Panc1 (cell line): ENCODE measurements around the gene MBD1. TPM values are rescaled to one million over a fixed set of nuclear protein-coding genes. Genes with fewer than 3 reads are reported as not detected.

Experiments used
- ATAC-seq: fragments of 200-7000 bp; cut with Tn5 transposase; 2 replicates; pipeline ENCODE4 v1.9.1; 2020; ENCODE audit warnings: mild to moderate bottlenecking, moderate library complexity
- BruUV-seq: library from RNA; stranded (reverse); fragments of 400-500 nt; replicated peaks from 2 replicates; lab custom pipeline; 2021; lab: Mats Ljungman, UMichigan
- CTCF ChIA-PET: fragments of 300-600 bp; sonication (Branson Sonifier 250); formaldehyde crosslinking; loops from one replicate; lab custom pipeline; 2022; ENCODE audit warnings: antibody characterized with exemption; lab: Charles Lee
- POLR2A ChIA-PET: fragments of 300-600 bp; sonication (Branson Sonifier 250); formaldehyde crosslinking; loops from one replicate; lab custom pipeline; 2022; ENCODE audit warnings: antibody characterized with exemption; lab: Charles Lee
- DNase-seq: peaks from one replicate; pipeline ENCODE4 v3.0.0-alpha.2; 2010; ENCODE audit warnings: low read depth, low spot score
- H3K27ac ChIP-seq: 2 replicates; pipeline ENCODE4 v1.5.1; 2011; ENCODE audit warnings: mild to moderate bottlenecking, low read length, inconsistent platforms
- H3K27me3 ChIP-seq: fragments of 200-500 bp; sonication (Bioruptor generic); 2 replicates; pipeline ENCODE4 v1.6.0; 2014; ENCODE audit warnings: low read length, inconsistent platforms; ENCODE audit not compliant: control insufficient read depth, insufficient read depth
- H3K36me3 ChIP-seq: fragments of 200-500 bp; sonication (Bioruptor generic); 2 replicates; pipeline ENCODE4 v1.5.1; 2014; ENCODE audit warnings: inconsistent platforms, mild to moderate bottlenecking, low read length, moderate library complexity; ENCODE audit not compliant: control insufficient read depth, insufficient read depth
- H3K4me1 ChIP-seq: 2 replicates; pipeline ENCODE4 v1.5.1; 2011; ENCODE audit warnings: inconsistent platforms, mild to moderate bottlenecking, low read length, moderate library complexity; ENCODE audit not compliant: control insufficient read depth, insufficient read depth
- H3K4me3 ChIP-seq, 2 experiments: 2 replicates each; pipeline ENCODE4 v1.5.1; 2011 to 2012; ENCODE audit warnings: low read depth in 2 of 2, low read length in 2 of 2, mild to moderate bottlenecking in 2 of 2, inconsistent platforms in 1 of 2, moderate library complexity in 1 of 2
- H3K9me3 ChIP-seq: fragments of 200-500 bp; sonication (Bioruptor generic); 2 replicates; pipeline ENCODE4 v1.5.1; 2014; ENCODE audit warnings: low read depth, mild to moderate bottlenecking, inconsistent platforms, low read length, moderate library complexity; ENCODE audit not compliant: control insufficient read depth, insufficient read depth
- POLR2AphosphoS5 ChIP-seq: IDR thresholded peaks from 2 replicates; pipeline ENCODE4 v1.6.1; 2012; ENCODE audit warnings: mild to moderate bottlenecking, low read depth, low read length, moderate library complexity
- SIN3A ChIP-seq: IDR thresholded peaks from 2 replicates; pipeline ENCODE4 v1.6.1; 2012; ENCODE audit warnings: low read depth, mild to moderate bottlenecking, low read length, moderate library complexity, borderline replicate concordance; ENCODE audit not compliant: insufficient read depth
- TCF7L2 ChIP-seq: IDR thresholded peaks from 2 replicates; pipeline ENCODE4 v1.6.1; 2011; ENCODE audit warnings: mild to moderate bottlenecking, low read depth, low read length, inconsistent platforms
- in situ Hi-C: cut with HindIII; loops from 2 replicates; pipeline ENCODE4 v1.10.0; 2016; ENCODE audit warnings: low sequenced_read_pairs, low pct_unique_long_range_greater_than_20kb
- intact Hi-C: fragments of 100-400 bp; cut with micrococcal nuclease; formaldehyde crosslinking; loops from one replicate; pipeline ENCODE4 v1.10.0; 2022; ENCODE audit not compliant: unreplicated experiment
- total RNA-seq: library from RNA; stranded (reverse); gene quantifications from one replicate; pipeline ENCODE4 v1.2.1, GENCODE V29; 2021; ENCODE audit not compliant: unreplicated experiment
- TF ChIP-seq, protein P1 (sequence below): fragments of 450-650 bp; IDR thresholded peaks from 2 replicates; pipeline ENCODE4 v1.5.1; 2017; ENCODE audit warnings: mild to moderate bottlenecking
- TF ChIP-seq, protein P2 (sequence below), 2 experiments: IDR thresholded peaks; 2 replicates each; pipeline ENCODE4 v1.6.1; 2011 to 2012; ENCODE audit warnings: low read depth in 2 of 2, control low read depth in 1 of 2, low read length in 1 of 2, mild to moderate bottlenecking in 1 of 2, moderate library complexity in 1 of 2; ENCODE audit not compliant: insufficient read depth in 1 of 2

MBD1 gene
- total RNA-seq, 1 experiment from 2014 or later: 47.3 TPM

DNA sequence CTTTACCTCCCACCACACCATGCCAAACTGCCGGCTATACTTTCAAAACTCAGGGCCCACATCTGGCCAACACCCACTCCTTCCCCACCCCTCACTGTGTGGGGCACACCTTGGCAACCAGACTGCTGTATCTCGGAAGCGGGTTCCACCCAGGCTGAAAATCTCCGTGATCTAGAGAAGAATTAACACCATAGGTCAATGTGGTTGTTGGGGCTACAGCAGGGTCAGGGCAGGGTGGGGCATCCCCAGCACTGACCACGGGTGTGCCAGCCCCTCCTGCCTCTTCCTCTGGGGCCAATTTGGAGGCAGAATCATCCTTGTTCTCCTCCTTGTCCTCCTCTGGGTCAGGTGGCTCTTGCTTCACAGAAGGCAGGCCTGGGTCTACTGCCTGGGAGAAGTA lies 8.8 kb downstream of the MBD1 start:
- in situ Hi-C loops: no loop called here
- POLR2A ChIA-PET: no interaction called here
- no peak for DNase-seq
- CTCF ChIA-PET: no interaction called here
- no peak overlapping the region for H3K4me3 ChIP-seq
- TF ChIP-seq POLR2AphosphoS5 (no peak), SIN3A (no peak), TCF7L2 (no peak)
- TF ChIP-seq, protein P1, sequence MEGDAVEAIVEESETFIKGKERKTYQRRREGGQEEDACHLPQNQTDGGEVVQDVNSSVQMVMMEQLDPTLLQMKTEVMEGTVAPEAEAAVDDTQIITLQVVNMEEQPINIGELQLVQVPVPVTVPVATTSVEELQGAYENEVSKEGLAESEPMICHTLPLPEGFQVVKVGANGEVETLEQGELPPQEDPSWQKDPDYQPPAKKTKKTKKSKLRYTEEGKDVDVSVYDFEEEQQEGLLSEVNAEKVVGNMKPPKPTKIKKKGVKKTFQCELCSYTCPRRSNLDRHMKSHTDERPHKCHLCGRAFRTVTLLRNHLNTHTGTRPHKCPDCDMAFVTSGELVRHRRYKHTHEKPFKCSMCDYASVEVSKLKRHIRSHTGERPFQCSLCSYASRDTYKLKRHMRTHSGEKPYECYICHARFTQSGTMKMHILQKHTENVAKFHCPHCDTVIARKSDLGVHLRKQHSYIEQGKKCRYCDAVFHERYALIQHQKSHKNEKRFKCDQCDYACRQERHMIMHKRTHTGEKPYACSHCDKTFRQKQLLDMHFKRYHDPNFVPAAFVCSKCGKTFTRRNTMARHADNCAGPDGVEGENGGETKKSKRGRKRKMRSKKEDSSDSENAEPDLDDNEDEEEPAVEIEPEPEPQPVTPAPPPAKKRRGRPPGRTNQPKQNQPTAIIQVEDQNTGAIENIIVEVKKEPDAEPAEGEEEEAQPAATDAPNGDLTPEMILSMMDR: no peak
- TF ChIP-seq, protein P2, sequence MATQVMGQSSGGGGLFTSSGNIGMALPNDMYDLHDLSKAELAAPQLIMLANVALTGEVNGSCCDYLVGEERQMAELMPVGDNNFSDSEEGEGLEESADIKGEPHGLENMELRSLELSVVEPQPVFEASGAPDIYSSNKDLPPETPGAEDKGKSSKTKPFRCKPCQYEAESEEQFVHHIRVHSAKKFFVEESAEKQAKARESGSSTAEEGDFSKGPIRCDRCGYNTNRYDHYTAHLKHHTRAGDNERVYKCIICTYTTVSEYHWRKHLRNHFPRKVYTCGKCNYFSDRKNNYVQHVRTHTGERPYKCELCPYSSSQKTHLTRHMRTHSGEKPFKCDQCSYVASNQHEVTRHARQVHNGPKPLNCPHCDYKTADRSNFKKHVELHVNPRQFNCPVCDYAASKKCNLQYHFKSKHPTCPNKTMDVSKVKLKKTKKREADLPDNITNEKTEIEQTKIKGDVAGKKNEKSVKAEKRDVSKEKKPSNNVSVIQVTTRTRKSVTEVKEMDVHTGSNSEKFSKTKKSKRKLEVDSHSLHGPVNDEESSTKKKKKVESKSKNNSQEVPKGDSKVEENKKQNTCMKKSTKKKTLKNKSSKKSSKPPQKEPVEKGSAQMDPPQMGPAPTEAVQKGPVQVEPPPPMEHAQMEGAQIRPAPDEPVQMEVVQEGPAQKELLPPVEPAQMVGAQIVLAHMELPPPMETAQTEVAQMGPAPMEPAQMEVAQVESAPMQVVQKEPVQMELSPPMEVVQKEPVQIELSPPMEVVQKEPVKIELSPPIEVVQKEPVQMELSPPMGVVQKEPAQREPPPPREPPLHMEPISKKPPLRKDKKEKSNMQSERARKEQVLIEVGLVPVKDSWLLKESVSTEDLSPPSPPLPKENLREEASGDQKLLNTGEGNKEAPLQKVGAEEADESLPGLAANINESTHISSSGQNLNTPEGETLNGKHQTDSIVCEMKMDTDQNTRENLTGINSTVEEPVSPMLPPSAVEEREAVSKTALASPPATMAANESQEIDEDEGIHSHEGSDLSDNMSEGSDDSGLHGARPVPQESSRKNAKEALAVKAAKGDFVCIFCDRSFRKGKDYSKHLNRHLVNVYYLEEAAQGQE (IDR thresholded peaks at IDR 0.05; ENCODE audit: insufficient read depth in 1 of 2, low read depth in 2 of 2, low read length in 1 of 2): no peak
- no peak overlapping the region for H3K27ac ChIP-seq
- H3K36me3 ChIP-seq: peaks cover 2% of the 10 kb centered on the region
- no peak for ATAC-seq
- no peaks in the 10 kb centered on the region for H3K9me3 ChIP-seq
- no TSS peak for BruUV-seq
- no peaks in the 10 kb centered on the region for H3K27me3 ChIP-seq
- no peaks in the 10 kb centered on the region for H3K4me1 ChIP-seq
- intact Hi-C loops: no loop called here

DNA sequence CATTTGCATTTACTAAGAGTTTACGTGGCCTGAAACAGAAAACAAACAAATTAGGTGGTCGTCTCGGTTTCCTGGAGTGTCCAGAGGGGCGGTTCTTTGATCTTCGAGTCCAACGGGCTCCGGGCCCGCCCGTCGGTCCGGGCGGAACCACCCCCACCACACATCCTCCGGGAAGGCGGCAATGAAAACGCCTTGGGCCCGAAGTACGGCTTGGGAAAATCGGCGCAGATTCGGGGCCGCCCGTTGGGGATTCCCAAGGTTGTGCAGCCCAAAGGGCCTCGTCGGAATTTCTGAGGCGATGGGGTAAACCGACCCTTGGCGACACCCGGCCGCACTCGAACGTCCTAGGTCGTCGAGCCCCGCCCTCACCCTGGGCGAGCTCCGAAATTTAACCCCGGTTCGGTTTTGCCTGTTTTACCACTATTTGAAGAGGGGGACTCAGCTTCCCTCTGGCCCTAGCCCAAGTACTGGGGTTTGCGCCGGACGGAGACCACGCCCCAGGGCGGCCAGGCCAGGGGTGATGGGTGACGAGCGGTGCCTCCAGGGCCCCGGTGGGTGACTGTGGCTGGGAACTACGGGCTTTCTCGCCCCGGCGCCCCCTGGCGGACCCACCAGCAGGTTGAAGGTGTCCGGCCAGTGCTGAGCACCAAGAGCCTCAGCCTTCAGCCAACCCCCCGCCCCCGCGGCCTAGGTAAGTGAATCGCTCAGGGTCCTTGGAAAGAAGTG lies 13.1 kb downstream of the MBD1 start:
- no TSS peak for BruUV-seq
- no peaks in the 10 kb centered on the region for H3K4me1 ChIP-seq
- ChIA-PET CTCF (no interaction called here), POLR2A (no interaction called here)
- no peak overlapping the region for H3K4me3 ChIP-seq
- ATAC-seq: no peak
- H3K9me3 ChIP-seq: no peaks in the 10 kb centered on the region
- intact Hi-C loops (no loop called here), in situ Hi-C loops (no loop called here)
- no peak overlapping the region for H3K27ac ChIP-seq
- DNase-seq: no peak
- no peaks in the 10 kb centered on the region; the same call in 1 of the 2 replicates for H3K36me3 ChIP-seq
- TF ChIP-seq POLR2AphosphoS5 (no peak), SIN3A (no peak)
- TF ChIP-seq, protein P1: peak; percentile 69
- no peaks in the 10 kb centered on the region for H3K27me3 ChIP-seq
